ENCODE measurements around the gene LENG9.

The LENG9 gene

GRCh38 chr19:54418030-54418929 lies 45.3 kb downstream of the LENG9 start:
- Histone ChIP-seq H3K4me2 (ENCODE audit: low read depth, low read length) (peak overlapping the region; percentile 43; the same call in 1 of the 2 replicates), H3K4me1 (ENCODE audit: low read length) (no peaks in the 10 kb centered on the region)
- TF ChIP-seq EZH2phosphoT487 (IDR thresholded peaks at IDR 0.05; ENCODE audit: low read length) (no peak), EZH2 (optimal IDR thresholded peaks at IDR 0.05; ENCODE audit: low read depth, low read length) (no peak), CTCF (IDR thresholded peaks at IDR 0.05; ENCODE audit: low read length) (no peak)

GRCh38 chr19:54416695-54417491 lies 46.7 kb downstream of the LENG9 start:
- no peak overlapping the region for H3K9ac ChIP-seq (ENCODE audit: low read length)

More at GRCh38 chr19:54418030-54418929, 45.3 kb downstream of the LENG9 start:
- Histone ChIP-seq H3K9me3 (replicated peaks; ENCODE audit: insufficient read depth, low read length) (no peaks in the 10 kb centered on the region), H3K79me2 (ENCODE audit: low read length) (no peaks in the 10 kb centered on the region), H3K9me2 (replicated peaks; ENCODE audit: insufficient read depth, low read length) (no peaks in the 10 kb centered on the region), H3K27ac (ENCODE audit: low read length) (no peak overlapping the region), H3K27me3 (replicated peaks; ENCODE audit: insufficient read depth, low read length) (peaks cover 74% of the 10 kb centered on the region), H3K36me3 (replicated peaks; ENCODE audit: insufficient read depth, low read length) (no peaks in the 10 kb centered on the region), H3F3A (ENCODE audit: insufficient read depth, low read length) (no peaks in the 10 kb centered on the region), H3K9ac (ENCODE audit: low read length) (no peak overlapping the region), H4K20me1 (ENCODE audit: insufficient read depth, low read length) (no peaks in the 10 kb centered on the region), H2AFZ (ENCODE audit: low read length) (peak overlapping the region; percentile 56; the same call in 1 of the 2 replicates), H3K4me3 (ENCODE audit: low read length) (no peak overlapping the region; the same call in 1 of the 2 replicates)
- no peak for DNase-seq

More at GRCh38 chr19:54416695-54417491, 46.7 kb downstream of the LENG9 start:
- peaks cover 65% of the 10 kb centered on the region for H3K27me3 ChIP-seq (replicated peaks; ENCODE audit: insufficient read depth, low read length)
- H3K79me2 ChIP-seq (ENCODE audit: low read length), result no peaks in the 10 kb centered on the region
- no peaks in the 10 kb centered on the region for H3K9me2 ChIP-seq (replicated peaks; ENCODE audit: insufficient read depth, low read length)
- H3K27ac ChIP-seq (ENCODE audit: low read length), result no peak overlapping the region
- TF ChIP-seq CTCF (IDR thresholded peaks at IDR 0.05; ENCODE audit: low read length) (no peak), EZH2 (optimal IDR thresholded peaks at IDR 0.05; ENCODE audit: low read depth, low read length) (no peak), EZH2phosphoT487 (IDR thresholded peaks at IDR 0.05; ENCODE audit: low read length) (no peak)
- no peaks in the 10 kb centered on the region for H3F3A ChIP-seq (ENCODE audit: insufficient read depth, low read length)
- no peak overlapping the region for H3K4me2 ChIP-seq (ENCODE audit: low read depth, low read length)
- no peaks in the 10 kb centered on the region for H4K20me1 ChIP-seq (ENCODE audit: insufficient read depth, low read length)
- no peak overlapping the region for H3K4me3 ChIP-seq (ENCODE audit: low read length)
- H3K36me3 ChIP-seq (replicated peaks; ENCODE audit: insufficient read depth, low read length), result no peaks in the 10 kb centered on the region
- no peak overlapping the region for H2AFZ ChIP-seq (ENCODE audit: low read length)
- H3K9me3 ChIP-seq (replicated peaks; ENCODE audit: insufficient read depth, low read length), result no peaks in the 10 kb centered on the region
- DNase-seq, result no peak
- H3K4me1 ChIP-seq (ENCODE audit: low read length), result no peaks in the 10 kb centered on the region

All from MM.1S (cell line).